GM18505 (cell line): Measurements from ENCODE around the gene SIRT2.
"Not testable (repeated sequence)": the region's sequence is repeated elsewhere in the genome, so short reads cannot be mapped to it uniquely, and the experiment has no call there.

ENCODE experiments used
- ATAC-seq: cut with Tn5 transposase; IDR thresholded peaks from one replicate; pipeline ENCODE4 v1.9.1; 2021; ENCODE audit not compliant: unreplicated experiment
- POLR2A ChIP-seq: IDR thresholded peaks from 4 replicates; pipeline ENCODE4 v1.6.1; 2011; ENCODE audit warnings: borderline replicate concordance; ENCODE audit not compliant: insufficient read depth, insufficient read length; ENCODE audit errors: extremely low read depth

SIRT2 gene

GRCh38 chr19:38899447-38900201, at the start of gene SIRT2, which contains the start of gene NFKBIB:
Gene SIRT2 (minus strand): TSS chr19:38899618. CDS start chr19:38899521, 97 bp downstream.
Gene NFKBIB (plus strand): TSS chr19:38899969. CDS start chr19:38900033, 64 bp downstream.
- peak; percentile 89 for ATAC-seq
- TF ChIP-seq POLR2A = peak; percentile 78

- TF ChIP-seq POLR2A = no peak
Measured at GRCh38 chr19:38946229-38947010, 47.0 kb upstream of the SIRT2 start.

GRCh38 chr19:38945562-38946228, 46.3 kb upstream of the SIRT2 start:
- ATAC-seq = no peak
- TF ChIP-seq POLR2A = no peak

More at GRCh38 chr19:38946229-38947010, 47.0 kb upstream of the SIRT2 start:
- ATAC-seq = no peak

- no peak for TF ChIP-seq POLR2A
- no peak for ATAC-seq
Measured at GRCh38 chr19:38944981-38945506, 45.6 kb upstream of the SIRT2 start.

GRCh38 chr19:38942471-38943181, 43.2 kb upstream of the SIRT2 start:
- TF ChIP-seq POLR2A = no peak
- ATAC-seq = no peak

- ATAC-seq = no peak
Measured at GRCh38 chr19:38941979-38942378, 42.6 kb upstream of the SIRT2 start.

GRCh38 chr19:38941466-38941865, 42.0 kb upstream of the SIRT2 start:
- not testable (repeated sequence) for ATAC-seq

More at GRCh38 chr19:38941979-38942378, 42.6 kb upstream of the SIRT2 start:
- no peak for TF ChIP-seq POLR2A

GRCh38 chr19:38939957-38940356, 40.5 kb upstream of the SIRT2 start:
- no peak for ATAC-seq
- no peak for TF ChIP-seq POLR2A

GRCh38 chr19:38933544-38933943, 34.1 kb upstream of the SIRT2 start:
- no peak for TF ChIP-seq POLR2A
- ATAC-seq = no peak

- TF ChIP-seq POLR2A = no peak
- no peak for ATAC-seq
Measured at GRCh38 chr19:38932425-38933179, 33.2 kb upstream of the SIRT2 start.

GRCh38 chr19:38931521-38931793, 32.0 kb upstream of the SIRT2 start:
- no peak for TF ChIP-seq POLR2A
- ATAC-seq = no peak
